ENCODE measurements around the gene LRIG1.
A peak's percentile ranks its signal among the peaks of the same experiment; 100 is the strongest.

The LRIG1 gene

GRCh38 chr3:66504850-66505641 is 4.2 kb upstream of the LRIG1 start:
- DNase-seq = no peak

- no peak for DNase-seq
These were observed 2.2 kb upstream of the LRIG1 start for GRCh38 chr3:66502981-66503380.

GRCh38 chr3:66502245-66502874 is 1.5 kb upstream of the LRIG1 start:
- no peak for DNase-seq

GRCh38 chr3:66501483-66502244 is 842 bp upstream of the LRIG1 start:
- no peak for DNase-seq

- peak in 8 of 14 donors; percentile 36 to 77 (median 53) for DNase-seq
These were observed 794 bp downstream of the LRIG1 start for GRCh38 chr3:66499881-66500575.

- peak in 9 of 14 donors; percentile 29 to 69 (median 46) for DNase-seq
These were observed 1.9 kb downstream of the LRIG1 start for GRCh38 chr3:66498687-66499621.

- no peak for DNase-seq
These were observed 2.7 kb downstream of the LRIG1 start for GRCh38 chr3:66497985-66498671.

GRCh38 chr3:66497288-66497984 is 3.4 kb downstream of the LRIG1 start:
- DNase-seq = no peak

- DNase-seq = no peak
These were observed 4.1 kb downstream of the LRIG1 start for GRCh38 chr3:66496746-66497145.

GRCh38 chr3:66496301-66496700 is 4.5 kb downstream of the LRIG1 start:
- no peak for DNase-seq

GRCh38 chr3:66495668-66496045 is 5.2 kb downstream of the LRIG1 start:
- DNase-seq = no peak

- no peak for DNase-seq
These were observed 5.7 kb downstream of the LRIG1 start for GRCh38 chr3:66494959-66495667.

- DNase-seq = no peak
These were observed 7.2 kb downstream of the LRIG1 start for GRCh38 chr3:66493458-66494099.

GRCh38 chr3:66492672-66493071 is 8.2 kb downstream of the LRIG1 start:
- no peak for DNase-seq

- no peak for DNase-seq
These were observed 8.8 kb downstream of the LRIG1 start for GRCh38 chr3:66492071-66492470.

GRCh38 chr3:66490984-66491383 is 9.8 kb downstream of the LRIG1 start:
- no peak for DNase-seq

GRCh38 chr3:66490214-66490613 is 10.6 kb downstream of the LRIG1 start:
- no peak for DNase-seq

- no peak for DNase-seq
These were observed 11.2 kb downstream of the LRIG1 start for GRCh38 chr3:66489581-66489980.

GRCh38 chr3:66489115-66489514 is 11.7 kb downstream of the LRIG1 start:
- no peak for DNase-seq

Data from C1 segment of cervical spinal cord (tissue), 14 donors.